CD4-positive, alpha-beta T cell treated with Interleukin-6 for 4 hours (primary cell): Measurements from ENCODE around the gene VAV1.
"Not testable (repeated sequence)": the region's sequence is repeated elsewhere in the genome, so short reads cannot be mapped to it uniquely, and the experiment has no call there.

Experiments
- DNase-seq: peaks from one replicate; pipeline ENCODE4 v3.0.0-alpha.2; 2020; ENCODE audit warnings: mixed read lengths

The VAV1 gene

GRCh38 chr19:6761053-6761676 is 11.3 kb upstream of the VAV1 start:
- DNase-seq, result peak; percentile 17

GRCh38 chr19:6762253-6762797 is 10.2 kb upstream of the VAV1 start:
- not testable (repeated sequence) for DNase-seq

GRCh38 chr19:6765738-6766356 is 6.7 kb upstream of the VAV1 start:
- peak; percentile 53 for DNase-seq

- peak; percentile 14 for DNase-seq
Observed at GRCh38 chr19:6766357-6767080, 6.0 kb upstream of the VAV1 start.

GRCh38 chr19:6767081-6767356 is 5.5 kb upstream of the VAV1 start:
- DNase-seq, result no peak

GRCh38 chr19:6767357-6768235 is 4.9 kb upstream of the VAV1 start, which contains the start of gene SH2D3A:
Gene SH2D3A, minus strand, starts transcription at chr19:6767435. Its CDS starts 3,687 bp downstream, at chr19:6763748.
- peak; percentile 97 for DNase-seq

GRCh38 chr19:6768236-6768785 is 4.2 kb upstream of the VAV1 start:
- DNase-seq, result peak; percentile 34

- no peak for DNase-seq
Observed at GRCh38 chr19:6769006-6769619, 3.4 kb upstream of the VAV1 start.

- not testable (repeated sequence) for DNase-seq
Observed at GRCh38 chr19:6771648-6772027, 870 bp upstream of the VAV1 start.

- DNase-seq, result no peak
Observed at GRCh38 chr19:6772866-6773322, 386 bp downstream of the VAV1 start.

GRCh38 chr19:6773323-6773931 is 919 bp downstream of the VAV1 start:
- peak; percentile 72 for DNase-seq

GRCh38 chr19:6774821-6775707 is 2.6 kb downstream of the VAV1 start:
- DNase-seq, result no peak

- not testable (repeated sequence) for DNase-seq
Observed at GRCh38 chr19:6776045-6776444, 3.5 kb downstream of the VAV1 start.

- no peak for DNase-seq
Observed at GRCh38 chr19:6776999-6777398, 4.5 kb downstream of the VAV1 start.

- no peak for DNase-seq
Observed at GRCh38 chr19:6777434-6777833, 4.9 kb downstream of the VAV1 start.

GRCh38 chr19:6778386-6778785 is 5.9 kb downstream of the VAV1 start:
- DNase-seq, result no peak

GRCh38 chr19:6779206-6779605 is 6.7 kb downstream of the VAV1 start:
- DNase-seq, result no peak

- no peak for DNase-seq
Observed at GRCh38 chr19:6787393-6787792, 14.9 kb downstream of the VAV1 start.

GRCh38 chr19:6788896-6789295 is 16.4 kb downstream of the VAV1 start:
- DNase-seq, result no peak
